HEK293 (cell line): ENCODE measurements around the gene IL18.

Source experiments
- HOXA7 ChIP-seq: sonication (generic); formaldehyde crosslinking; IDR thresholded peaks from 2 replicates; pipeline ENCODE4 v1.8.1; 2022; ENCODE audit warnings: missing genetic modification reagents, borderline replicate concordance
- OVOL3 ChIP-seq: fragments of 450-650 bp; formaldehyde crosslinking; IDR thresholded peaks from 2 replicates; pipeline ENCODE4 v1.5.1; 2016; ENCODE audit warnings: missing biosample characterization, missing genetic modification characterization
- ZBTB1 ChIP-seq: fragments of 450-650 bp; formaldehyde crosslinking; IDR thresholded peaks from 2 replicates; pipeline ENCODE4 v1.5.1; 2016; ENCODE audit warnings: missing biosample characterization, missing genetic modification characterization
- ZNF146 ChIP-seq: fragments of 450-650 bp; formaldehyde crosslinking; IDR thresholded peaks from 2 replicates; pipeline ENCODE4 v1.5.1; 2016; ENCODE audit warnings: missing biosample characterization, missing genetic modification characterization
- ZNF394 ChIP-seq: fragments of 450-650 bp; formaldehyde crosslinking; IDR thresholded peaks from 2 replicates; pipeline ENCODE4 v1.5.1; 2016; ENCODE audit warnings: missing biosample characterization, missing genetic modification characterization, mild to moderate bottlenecking, moderate library complexity, borderline replicate concordance
- ZNF707 ChIP-seq: fragments of 450-650 bp; formaldehyde crosslinking; IDR thresholded peaks from 2 replicates; pipeline ENCODE4 v1.5.1; 2016; ENCODE audit warnings: missing biosample characterization, missing genetic modification characterization
- ZNF792 ChIP-seq: fragments of 450-650 bp; formaldehyde crosslinking; IDR thresholded peaks from 2 replicates; pipeline ENCODE4 v1.5.1; 2016; ENCODE audit warnings: missing biosample characterization, missing genetic modification characterization
- TF ChIP-seq, protein P1 (sequence below): fragments of 450-650 bp; formaldehyde crosslinking; IDR thresholded peaks from 2 replicates; pipeline ENCODE4 v1.5.1; 2016; ENCODE audit warnings: missing biosample characterization, missing genetic modification characterization
- TF ChIP-seq, protein P2 (sequence below): fragments of 450-650 bp; formaldehyde crosslinking; IDR thresholded peaks from 2 replicates; pipeline ENCODE4 v1.5.1; 2016; ENCODE audit warnings: missing biosample characterization, missing genetic modification characterization
- TF ChIP-seq, protein P3 (sequence below): fragments of 450-650 bp; formaldehyde crosslinking; IDR thresholded peaks from 2 replicates; pipeline ENCODE4 v1.5.1; 2016; ENCODE audit warnings: missing biosample characterization, missing genetic modification characterization

DNA sequence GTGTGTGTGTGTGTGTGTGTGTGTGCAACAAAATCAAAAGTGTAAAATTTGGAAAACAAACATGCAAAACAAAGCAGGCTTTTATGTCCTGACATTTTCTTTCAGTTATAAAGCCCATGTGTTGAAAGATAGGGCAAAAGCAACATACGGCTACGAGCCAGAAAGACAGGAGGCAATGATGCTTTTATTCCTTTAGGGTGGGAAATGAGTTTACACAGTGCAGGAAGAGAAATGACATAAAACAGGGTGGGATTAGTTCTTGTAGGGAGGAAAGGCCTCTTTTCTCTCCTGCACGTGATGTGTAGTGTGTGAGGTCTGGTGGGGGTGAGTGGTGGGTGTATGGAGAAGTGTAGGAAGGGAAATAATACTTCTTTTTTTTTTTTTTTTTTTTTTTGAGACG lies 29.4 kb downstream of the IL18 start:
- TF ChIP-seq ZNF394 (tag by site-specific recombination) (no peak), ZBTB1 (tag by site-specific recombination) (no peak), HOXA7 (no peak), OVOL3 (tag by site-specific recombination) (no peak), ZNF146 (tag by site-specific recombination) (no peak), ZNF792 (no peak), ZNF707 (tag by site-specific recombination) (no peak)
- TF ChIP-seq, protein P1, sequence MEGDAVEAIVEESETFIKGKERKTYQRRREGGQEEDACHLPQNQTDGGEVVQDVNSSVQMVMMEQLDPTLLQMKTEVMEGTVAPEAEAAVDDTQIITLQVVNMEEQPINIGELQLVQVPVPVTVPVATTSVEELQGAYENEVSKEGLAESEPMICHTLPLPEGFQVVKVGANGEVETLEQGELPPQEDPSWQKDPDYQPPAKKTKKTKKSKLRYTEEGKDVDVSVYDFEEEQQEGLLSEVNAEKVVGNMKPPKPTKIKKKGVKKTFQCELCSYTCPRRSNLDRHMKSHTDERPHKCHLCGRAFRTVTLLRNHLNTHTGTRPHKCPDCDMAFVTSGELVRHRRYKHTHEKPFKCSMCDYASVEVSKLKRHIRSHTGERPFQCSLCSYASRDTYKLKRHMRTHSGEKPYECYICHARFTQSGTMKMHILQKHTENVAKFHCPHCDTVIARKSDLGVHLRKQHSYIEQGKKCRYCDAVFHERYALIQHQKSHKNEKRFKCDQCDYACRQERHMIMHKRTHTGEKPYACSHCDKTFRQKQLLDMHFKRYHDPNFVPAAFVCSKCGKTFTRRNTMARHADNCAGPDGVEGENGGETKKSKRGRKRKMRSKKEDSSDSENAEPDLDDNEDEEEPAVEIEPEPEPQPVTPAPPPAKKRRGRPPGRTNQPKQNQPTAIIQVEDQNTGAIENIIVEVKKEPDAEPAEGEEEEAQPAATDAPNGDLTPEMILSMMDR (tag by site-specific recombination): no peak
- TF ChIP-seq, protein P2, sequence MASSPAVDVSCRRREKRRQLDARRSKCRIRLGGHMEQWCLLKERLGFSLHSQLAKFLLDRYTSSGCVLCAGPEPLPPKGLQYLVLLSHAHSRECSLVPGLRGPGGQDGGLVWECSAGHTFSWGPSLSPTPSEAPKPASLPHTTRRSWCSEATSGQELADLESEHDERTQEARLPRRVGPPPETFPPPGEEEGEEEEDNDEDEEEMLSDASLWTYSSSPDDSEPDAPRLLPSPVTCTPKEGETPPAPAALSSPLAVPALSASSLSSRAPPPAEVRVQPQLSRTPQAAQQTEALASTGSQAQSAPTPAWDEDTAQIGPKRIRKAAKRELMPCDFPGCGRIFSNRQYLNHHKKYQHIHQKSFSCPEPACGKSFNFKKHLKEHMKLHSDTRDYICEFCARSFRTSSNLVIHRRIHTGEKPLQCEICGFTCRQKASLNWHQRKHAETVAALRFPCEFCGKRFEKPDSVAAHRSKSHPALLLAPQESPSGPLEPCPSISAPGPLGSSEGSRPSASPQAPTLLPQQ (tag by site-specific recombination): no peak
- TF ChIP-seq, protein P3, sequence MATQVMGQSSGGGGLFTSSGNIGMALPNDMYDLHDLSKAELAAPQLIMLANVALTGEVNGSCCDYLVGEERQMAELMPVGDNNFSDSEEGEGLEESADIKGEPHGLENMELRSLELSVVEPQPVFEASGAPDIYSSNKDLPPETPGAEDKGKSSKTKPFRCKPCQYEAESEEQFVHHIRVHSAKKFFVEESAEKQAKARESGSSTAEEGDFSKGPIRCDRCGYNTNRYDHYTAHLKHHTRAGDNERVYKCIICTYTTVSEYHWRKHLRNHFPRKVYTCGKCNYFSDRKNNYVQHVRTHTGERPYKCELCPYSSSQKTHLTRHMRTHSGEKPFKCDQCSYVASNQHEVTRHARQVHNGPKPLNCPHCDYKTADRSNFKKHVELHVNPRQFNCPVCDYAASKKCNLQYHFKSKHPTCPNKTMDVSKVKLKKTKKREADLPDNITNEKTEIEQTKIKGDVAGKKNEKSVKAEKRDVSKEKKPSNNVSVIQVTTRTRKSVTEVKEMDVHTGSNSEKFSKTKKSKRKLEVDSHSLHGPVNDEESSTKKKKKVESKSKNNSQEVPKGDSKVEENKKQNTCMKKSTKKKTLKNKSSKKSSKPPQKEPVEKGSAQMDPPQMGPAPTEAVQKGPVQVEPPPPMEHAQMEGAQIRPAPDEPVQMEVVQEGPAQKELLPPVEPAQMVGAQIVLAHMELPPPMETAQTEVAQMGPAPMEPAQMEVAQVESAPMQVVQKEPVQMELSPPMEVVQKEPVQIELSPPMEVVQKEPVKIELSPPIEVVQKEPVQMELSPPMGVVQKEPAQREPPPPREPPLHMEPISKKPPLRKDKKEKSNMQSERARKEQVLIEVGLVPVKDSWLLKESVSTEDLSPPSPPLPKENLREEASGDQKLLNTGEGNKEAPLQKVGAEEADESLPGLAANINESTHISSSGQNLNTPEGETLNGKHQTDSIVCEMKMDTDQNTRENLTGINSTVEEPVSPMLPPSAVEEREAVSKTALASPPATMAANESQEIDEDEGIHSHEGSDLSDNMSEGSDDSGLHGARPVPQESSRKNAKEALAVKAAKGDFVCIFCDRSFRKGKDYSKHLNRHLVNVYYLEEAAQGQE (tag by site-specific recombination): no peak
